Limb (tissue), 2 donors: ENCODE results near the gene SMYD1.

Experiments
- DNase-seq, 2 donors: peaks; one replicate each; pipeline ENCODE4 v3.0.0-alpha.2; 2016; ENCODE audit errors: extremely low spot score in 2 of 2

The SMYD1 gene

DNA sequence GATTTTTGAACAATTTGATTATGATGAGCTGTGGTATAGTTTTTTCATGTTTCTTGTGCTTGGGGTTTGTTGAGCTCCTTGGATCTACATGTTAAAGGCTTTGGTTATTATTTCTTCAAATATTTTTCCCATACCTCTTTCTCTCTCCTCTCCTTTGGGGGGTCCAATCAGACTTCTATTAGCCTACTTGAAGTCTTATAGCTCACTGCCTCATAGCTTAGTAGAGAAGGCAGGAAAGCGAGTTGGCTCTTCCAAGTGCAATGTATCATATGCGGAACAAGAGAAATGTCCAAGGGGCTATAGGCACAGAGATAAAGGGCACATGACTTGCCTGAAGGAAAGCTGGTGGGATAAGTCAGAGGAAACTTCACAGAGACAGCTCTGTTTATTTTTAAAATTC lies 74.3 kb downstream of the SMYD1 start:
- no peak for DNase-seq

GRCh38 chr2:88144271-88144670 lies 76.6 kb downstream of the SMYD1 start:
- DNase-seq = no peak

GRCh38 chr2:88144914-88145497 lies 77.4 kb downstream of the SMYD1 start:
- no peak for DNase-seq

DNA sequence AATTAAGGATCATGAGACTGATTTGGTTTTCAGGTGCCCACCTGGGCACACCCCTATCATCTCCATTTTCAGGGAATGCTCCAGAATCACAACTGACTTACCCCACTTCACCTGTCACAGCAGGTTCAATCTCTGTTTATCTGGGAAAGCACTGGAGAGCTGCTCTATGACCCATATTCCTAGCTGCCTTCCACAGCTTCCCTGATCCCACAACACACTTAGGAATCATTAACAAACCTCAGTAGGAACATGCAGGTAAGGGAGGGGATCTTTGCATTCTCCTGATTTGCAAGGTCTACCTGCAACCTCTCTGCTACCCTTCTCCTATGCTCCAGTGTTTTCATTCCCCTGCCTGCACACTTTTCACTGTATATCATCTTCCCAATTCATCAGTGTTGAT lies 79.0 kb downstream of the SMYD1 start:
- DNase-seq = no peak

DNA sequence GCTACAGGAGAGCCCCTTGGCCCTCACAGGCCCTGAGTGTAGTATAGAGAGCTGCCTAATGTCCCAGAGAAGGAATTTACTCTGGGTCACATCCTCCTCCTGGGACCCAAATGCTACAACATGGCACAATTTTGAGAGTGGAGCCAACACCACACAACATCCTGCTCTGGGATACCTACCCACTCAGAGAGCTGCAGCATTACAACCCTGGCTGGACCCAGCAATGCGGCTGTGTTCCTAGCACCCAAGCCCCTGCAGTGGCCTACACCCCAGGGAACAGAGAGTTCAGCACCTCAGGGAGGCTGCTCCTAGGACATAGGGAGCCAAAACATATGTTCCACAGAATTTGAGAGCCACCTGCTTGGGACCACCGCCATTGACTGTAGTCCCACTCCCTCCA lies 79.5 kb downstream of the SMYD1 start:
- no peak for DNase-seq

DNA sequence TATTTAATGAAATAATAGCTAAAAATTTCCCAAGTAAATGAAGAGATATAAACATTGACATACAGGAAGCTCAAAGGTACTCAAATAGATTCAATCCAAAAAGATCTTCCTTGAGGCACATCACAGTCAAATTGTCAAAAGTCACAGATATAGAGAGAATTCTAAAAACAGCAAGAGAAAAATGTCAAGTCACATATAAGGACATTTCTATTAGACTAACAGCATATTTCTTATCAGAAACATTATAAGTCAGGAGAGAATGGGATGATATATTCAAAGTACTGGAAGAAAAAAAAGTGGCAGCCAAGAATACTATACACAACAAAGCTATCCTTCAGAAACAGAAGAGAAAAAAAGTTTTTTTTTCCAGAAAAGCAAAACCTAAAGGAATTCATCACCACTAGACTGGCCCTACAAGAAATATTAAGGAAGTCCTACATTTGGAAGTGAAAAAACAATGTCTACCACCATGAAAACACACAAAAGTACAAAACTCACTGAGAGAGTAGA lies 81.4 kb downstream of the SMYD1 start:
- no peak for DNase-seq

DNA sequence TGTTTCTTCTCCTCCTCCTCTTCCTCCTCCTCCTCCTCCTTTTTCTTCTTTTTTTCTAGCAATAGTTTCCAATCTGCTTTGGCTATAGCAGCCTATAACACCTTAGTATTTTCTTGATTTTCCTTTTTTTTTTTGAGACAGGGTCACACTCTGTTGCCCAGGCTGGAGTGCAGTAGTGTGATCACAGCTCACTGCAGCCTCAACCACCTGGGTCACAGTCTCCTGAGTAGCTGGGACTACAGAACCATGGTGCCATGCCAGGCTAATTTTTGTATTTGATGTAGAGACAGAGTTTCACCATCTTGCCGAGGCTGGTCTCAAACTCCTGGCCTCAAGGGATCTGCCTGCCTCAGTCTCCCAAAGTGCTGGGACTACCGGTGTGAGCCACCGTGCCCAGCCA lies 91.9 kb downstream of the SMYD1 start:
- no peak for DNase-seq

DNA sequence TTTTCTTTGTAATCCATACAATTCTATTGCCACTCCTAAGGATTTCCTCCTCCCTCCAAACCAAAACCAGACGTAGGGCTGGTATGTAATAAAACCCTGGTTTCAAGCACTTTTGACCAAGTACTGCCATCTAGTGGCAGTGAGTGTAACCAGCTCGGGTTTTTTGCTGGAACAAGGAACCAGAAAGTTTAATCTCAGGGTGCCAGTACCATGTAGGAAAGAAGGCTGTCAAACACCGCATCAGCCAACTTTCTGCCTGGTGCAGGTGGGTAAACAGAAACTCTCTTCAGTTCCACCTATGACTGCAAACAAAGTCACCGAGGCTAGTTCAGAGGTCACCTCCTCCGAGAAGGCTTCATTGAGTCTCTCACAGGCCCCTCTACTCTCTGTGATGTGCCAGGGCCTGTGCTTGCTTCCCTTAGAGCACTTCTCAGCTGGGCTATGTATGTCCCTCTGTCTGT lies 92.4 kb downstream of the SMYD1 start:
- DNase-seq = peak; percentile 67 to 81

- DNase-seq = peak in 1 of 2 donors; percentile 10
Observed at GRCh38 chr2:88160517-88160916, 92.9 kb downstream of the SMYD1 start.

GRCh38 chr2:88161446-88162244 lies 94.0 kb downstream of the SMYD1 start:
- no peak for DNase-seq
